Testis (tissue), 3 donors: Measurements from ENCODE around the gene WTAP. TPM values are rescaled to one million over a fixed set of nuclear protein-coding genes. Genes with fewer than 3 reads are reported as not detected.

Source experiments
- DNase-seq: peaks from one replicate; pipeline ENCODE4 v3.0.0-alpha.2; 2019
- H3K27ac ChIP-seq, 2 donors: fragments of 200-600 bp; sonication (generic); one replicate each; pipeline ENCODE4 v1.5.1; 2019
- H3K27me3 ChIP-seq: fragments of 200-600 bp; sonication (generic); one replicate; pipeline ENCODE4 v1.5.1; 2019
- H3K36me3 ChIP-seq: fragments of 200-600 bp; sonication (generic); one replicate; pipeline ENCODE4 v1.5.1; 2017; ENCODE audit warnings: low read depth; ENCODE audit errors: missing control alignments
- H3K4me1 ChIP-seq: fragments of 200-600 bp; sonication (generic); one replicate; pipeline ENCODE4 v1.5.1; 2019
- H3K4me3 ChIP-seq, 2 donors: fragments of 200-600 bp; sonication (generic); one replicate each; pipeline ENCODE4 v1.5.1; 2017 to 2019
- H3K9me3 ChIP-seq: fragments of 200-600 bp; sonication (generic); one replicate; pipeline ENCODE4 v1.5.1; 2017
- POLR2A ChIP-seq: fragments of 450-650 bp; IDR thresholded peaks from one replicate; pipeline ENCODE4 v1.6.1; 2017; ENCODE audit warnings: antibody characterized with exemption, mild to moderate bottlenecking, moderate library complexity
- WGBS, 2 donors: methylation state at CpG; one replicate each; pipeline ENCODE4 v1.1.5; 2018; 5-methylcytosine and 5-hydroxymethylcytosine counted together
- intact Hi-C: fragments of 100-400 bp; cut with DNase I; formaldehyde crosslinking; loops from one replicate; pipeline ENCODE4 v1.15.1; 2023; ENCODE audit warnings: low total_unique reads
- polyA plus RNA-seq: library from polyadenylated mRNA; stranded (reverse); fragments of 350-450 nt; fragmentation: Illumina TruSeq; extraction: RNeasy Lipid Tissue Mini Kit (QIAGEN cat#74804); gene quantifications from one replicate; pipeline ENCODE4 v1.2.3, GENCODE V29; 2014; ENCODE audit warnings: low read depth, low replicate concordance; ENCODE audit not compliant: insufficient read depth
- total RNA-seq, 2 donors: library from RNA; depleted of rRNA; stranded (reverse); fragments of >200 nt; gene quantifications; one replicate each; pipeline ENCODE4 v1.2.3, GENCODE V29; 2016
- TF ChIP-seq, protein P1 (sequence below), 3 experiments: fragments of 450-650 bp in 2 of 3; fragments of 200-600 bp in 1 of 3; sonication (generic) in 1 of 3; IDR thresholded peaks; one replicate each; pipeline ENCODE4 v1.5.1; 2016 to 2019; ENCODE audit warnings: antibody characterized with exemption in 3 of 3, mild to moderate bottlenecking in 2 of 3, moderate library complexity in 1 of 3

Gene WTAP
- total and polyA plus RNA-seq, 3 donors from 2014 or later = 76.7 to 91.2 (median 88.0) TPM

- Histone ChIP-seq H3K36me3 (no peaks in the 10 kb centered on the region), H3K4me3 (peak overlapping the region; percentile 93 to 94), H3K9me3 (no peaks in the 10 kb centered on the region), H3K27ac (peak overlapping the region; percentile 93 to 98), H3K4me1 (peaks cover 9% of the 10 kb centered on the region), H3K27me3 (no peaks in the 10 kb centered on the region)
- intact Hi-C loops = loop anchor here (5.0 kb wide), 1 partner anchor 36 kb away; the partner anchor contains the start of gene WTAP
- TF ChIP-seq POLR2A = no peak
- TF ChIP-seq, protein P1, sequence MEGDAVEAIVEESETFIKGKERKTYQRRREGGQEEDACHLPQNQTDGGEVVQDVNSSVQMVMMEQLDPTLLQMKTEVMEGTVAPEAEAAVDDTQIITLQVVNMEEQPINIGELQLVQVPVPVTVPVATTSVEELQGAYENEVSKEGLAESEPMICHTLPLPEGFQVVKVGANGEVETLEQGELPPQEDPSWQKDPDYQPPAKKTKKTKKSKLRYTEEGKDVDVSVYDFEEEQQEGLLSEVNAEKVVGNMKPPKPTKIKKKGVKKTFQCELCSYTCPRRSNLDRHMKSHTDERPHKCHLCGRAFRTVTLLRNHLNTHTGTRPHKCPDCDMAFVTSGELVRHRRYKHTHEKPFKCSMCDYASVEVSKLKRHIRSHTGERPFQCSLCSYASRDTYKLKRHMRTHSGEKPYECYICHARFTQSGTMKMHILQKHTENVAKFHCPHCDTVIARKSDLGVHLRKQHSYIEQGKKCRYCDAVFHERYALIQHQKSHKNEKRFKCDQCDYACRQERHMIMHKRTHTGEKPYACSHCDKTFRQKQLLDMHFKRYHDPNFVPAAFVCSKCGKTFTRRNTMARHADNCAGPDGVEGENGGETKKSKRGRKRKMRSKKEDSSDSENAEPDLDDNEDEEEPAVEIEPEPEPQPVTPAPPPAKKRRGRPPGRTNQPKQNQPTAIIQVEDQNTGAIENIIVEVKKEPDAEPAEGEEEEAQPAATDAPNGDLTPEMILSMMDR (IDR thresholded peaks at IDR 0.05) = peak; percentile 77 to 92 (median 88)
- WGBS, 2 donors = 20 to 21% methylated on average over 11 of the region's 11 CpGs
- DNase-seq = no peak
Measured at GRCh38 chr6:159691133-159691962, 36.0 kb upstream of the WTAP start.

GRCh38 chr6:159691963-159692287, 35.4 kb upstream of the WTAP start:
- Histone ChIP-seq H3K9me3 (no peaks in the 10 kb centered on the region), H3K4me1 (peaks cover 9% of the 10 kb centered on the region), H3K4me3 (peak overlapping the region; percentile 93 to 94), H3K27ac (peak overlapping the region; percentile 93 to 98), H3K36me3 (no peaks in the 10 kb centered on the region), H3K27me3 (no peaks in the 10 kb centered on the region)
- DNase-seq = no peak
- whole genome bisulfite sequencing, 2 donors = 0 to 25% methylated on average over 3 to 7 of the region's 7 CpGs
- no peak for TF ChIP-seq POLR2A
- TF ChIP-seq, protein P1 (IDR thresholded peaks at IDR 0.05) = no peak
- intact Hi-C loops = loop anchor here (5.0 kb wide), 1 partner anchor 35 kb away; the partner anchor contains the start of gene WTAP

DNA sequence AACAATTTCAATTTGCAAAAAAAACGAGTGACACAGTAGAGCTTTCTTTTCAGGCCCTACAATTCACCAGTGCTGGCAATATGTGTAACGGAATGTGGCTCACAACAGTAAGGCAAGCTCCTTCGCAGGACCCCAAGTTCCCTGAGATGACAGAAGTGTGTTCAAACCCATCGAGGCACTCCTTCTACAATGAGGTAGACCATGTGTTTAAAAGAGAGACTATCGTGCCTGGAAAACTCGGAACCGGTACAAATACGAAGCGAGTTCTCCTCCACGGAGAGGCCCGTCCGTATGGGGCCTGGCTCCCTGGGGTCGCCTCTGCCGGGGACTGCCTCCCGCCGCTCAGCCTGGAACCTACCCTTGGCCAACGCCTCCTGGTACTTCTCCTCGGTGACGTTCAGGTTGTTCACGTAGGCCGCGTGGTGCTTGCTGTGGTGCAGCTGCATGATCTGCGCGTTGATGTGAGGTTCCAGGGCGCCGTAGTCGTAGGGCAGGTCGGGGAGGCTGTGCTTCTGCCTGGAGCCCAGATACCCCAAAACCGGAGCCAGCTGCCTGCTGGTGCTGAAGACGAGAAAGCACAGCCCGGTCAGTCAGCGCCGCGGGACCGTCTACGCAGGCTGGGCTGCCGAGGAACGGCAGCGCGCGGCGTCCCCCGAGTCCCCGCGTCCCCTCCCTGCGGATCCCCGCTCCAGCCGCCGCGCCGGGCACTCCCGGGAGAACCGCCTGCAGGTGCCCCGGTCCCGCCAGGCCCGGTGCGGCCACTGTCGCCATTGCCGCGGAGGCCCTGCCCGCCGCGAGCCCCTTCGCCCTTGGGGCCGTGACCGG, 34.8 kb upstream of the WTAP start:
- peak; percentile 69 for DNase-seq
- peak overlapping the region; percentile 93 to 94 for H3K4me3 ChIP-seq
- H3K27ac ChIP-seq = peak overlapping the region; percentile 93 to 98
- peaks cover 9% of the 10 kb centered on the region for H3K4me1 ChIP-seq
- H3K36me3 ChIP-seq = no peaks in the 10 kb centered on the region
- no peaks in the 10 kb centered on the region for H3K9me3 ChIP-seq
- TF ChIP-seq, protein P1 (IDR thresholded peaks at IDR 0.05) = no peak
- TF ChIP-seq POLR2A = no peak
- intact Hi-C loops = loop anchor here (5.0 kb wide), 1 partner anchor 35 kb away; the partner anchor contains the start of gene WTAP
- no peaks in the 10 kb centered on the region for H3K27me3 ChIP-seq
- WGBS, 2 donors = 1% methylated on average over 18 to 35 of the region's 66 CpGs

DNA sequence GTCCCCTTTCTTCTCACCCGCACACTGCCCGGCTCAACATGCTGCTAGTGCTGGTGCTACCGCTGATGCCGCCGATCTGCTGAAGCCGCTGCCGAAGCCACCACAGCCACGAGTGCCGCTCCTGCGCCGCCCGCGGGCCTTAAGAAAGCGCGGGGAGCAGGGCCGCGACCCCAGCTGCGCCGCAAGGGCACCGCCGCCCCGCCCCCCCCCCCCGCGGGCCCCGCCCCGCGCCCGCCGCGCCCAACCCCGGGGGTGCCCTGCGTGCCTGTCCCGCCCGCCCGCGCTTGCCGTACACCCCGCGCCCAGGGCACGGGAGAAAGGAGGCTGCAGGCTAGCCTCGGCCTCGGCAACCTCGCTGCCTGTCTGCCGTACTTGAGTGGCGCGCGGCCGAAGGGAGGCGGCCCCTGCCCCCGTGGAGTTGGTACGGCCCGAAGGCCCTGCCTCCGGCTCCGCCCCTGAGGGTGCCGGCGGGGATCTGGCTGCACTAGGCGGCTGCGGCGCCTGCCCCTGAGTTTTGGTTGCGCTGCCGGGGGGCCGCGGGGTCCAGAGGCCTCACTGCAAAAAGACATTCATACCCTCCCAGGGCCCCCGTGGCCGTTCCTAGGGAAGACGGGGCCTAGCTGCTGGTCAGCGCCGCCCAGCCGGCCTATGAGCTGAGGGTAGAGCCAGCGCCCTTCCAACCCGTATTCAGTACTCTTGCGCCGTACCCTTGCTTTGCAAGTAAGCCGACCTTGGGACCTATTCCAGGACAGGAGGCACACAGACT, 34.0 kb upstream of the WTAP start, which contains the start of gene SOD2:
SOD2 (minus strand) TSS at position 114 of the 766 bp plus-strand sequence; CDS start at position 40, 74 bp downstream.
- Histone ChIP-seq H3K27me3 (no peaks in the 10 kb centered on the region), H3K4me1 (peaks cover 9% of the 10 kb centered on the region), H3K27ac (peak within 1 kb of the TSS; percentile 93 to 98), H3K9me3 (no peaks in the 10 kb centered on the region), H3K4me3 (peak within 1 kb of the TSS; percentile 93 to 94), H3K36me3 (no peaks in the 10 kb centered on the region)
- peak; percentile 44 for TF ChIP-seq POLR2A
- TF ChIP-seq, protein P1 (IDR thresholded peaks at IDR 0.05) = no peak
- intact Hi-C loops = loop anchor here (5.0 kb wide), 1 partner anchor 34 kb away; the partner anchor contains the start of gene WTAP
- 0% methylated on average over 22 of the region's 74 CpGs; no CpG with 5 or more reads in 1 of the 2 donors for WGBS, 2 donors
- DNase-seq = peak; percentile 87
